HPDE6-E6E7 (cell line): ENCODE measurements around the gene HSPA4L.

ENCODE experiments used
- DNase-seq: peaks from one replicate; pipeline ENCODE4 v3.0.0; 2011; ENCODE audit warnings: missing footprints; ENCODE audit errors: extremely low spot score

Gene HSPA4L

DNA sequence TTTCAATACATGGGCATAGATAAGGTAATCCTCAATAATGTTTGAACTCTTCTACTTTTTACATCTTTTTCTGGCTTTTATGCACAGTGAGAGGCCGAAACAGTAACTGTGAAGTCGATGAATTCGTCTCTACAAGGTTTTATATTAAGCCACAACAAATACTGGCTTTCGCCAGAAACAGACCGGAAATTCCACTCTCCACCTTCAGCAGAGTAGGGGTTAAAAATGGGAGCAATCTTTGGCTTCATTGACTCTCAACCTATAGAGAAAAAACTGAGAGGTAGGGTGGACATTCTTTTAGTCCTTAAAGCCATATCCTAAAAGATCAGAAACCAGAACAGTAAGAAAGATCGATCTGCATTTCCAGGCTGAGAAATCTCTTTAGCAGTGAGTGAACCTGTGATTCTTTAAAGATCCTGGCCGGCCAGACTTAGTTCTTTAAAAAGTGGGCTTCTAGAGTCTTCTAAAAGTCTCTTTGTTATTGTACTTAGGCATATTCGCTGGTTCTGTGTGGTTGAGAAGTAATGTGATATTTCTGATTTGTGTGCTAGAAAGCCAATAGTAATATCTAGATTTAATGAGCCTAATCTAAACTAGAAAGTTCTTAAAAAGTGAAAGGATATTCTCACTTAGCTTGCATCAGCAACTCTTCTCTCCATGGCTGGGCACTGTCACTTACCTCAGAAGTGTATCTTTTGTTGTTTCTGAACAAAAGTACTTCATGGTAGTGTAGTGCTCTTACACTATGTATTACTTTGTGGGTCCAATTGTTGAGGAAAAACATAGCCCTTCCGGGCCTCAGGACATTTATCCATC, 2.0 kb downstream of the HSPA4L start:
- DNase-seq = no peak

DNA sequence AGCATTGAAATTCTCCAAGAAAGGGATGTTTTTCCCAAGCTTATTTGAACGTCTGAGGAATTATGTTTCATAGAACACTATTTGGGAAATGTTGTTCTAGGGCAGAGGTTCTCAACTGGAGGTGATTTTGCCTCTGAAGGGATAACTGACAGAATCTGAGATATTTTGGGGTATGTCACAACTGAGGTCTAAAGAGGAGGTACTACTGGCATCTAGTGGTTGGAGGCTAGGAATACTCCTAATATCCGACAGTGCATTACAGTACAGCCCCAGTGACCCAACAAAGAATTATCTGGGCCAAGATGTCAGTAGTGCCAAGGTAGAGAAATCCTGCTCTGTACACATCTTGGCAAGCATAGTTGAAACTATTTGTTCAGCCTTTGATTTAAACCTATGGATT, 6.4 kb downstream of the HSPA4L start:
- DNase-seq = no peak

DNA sequence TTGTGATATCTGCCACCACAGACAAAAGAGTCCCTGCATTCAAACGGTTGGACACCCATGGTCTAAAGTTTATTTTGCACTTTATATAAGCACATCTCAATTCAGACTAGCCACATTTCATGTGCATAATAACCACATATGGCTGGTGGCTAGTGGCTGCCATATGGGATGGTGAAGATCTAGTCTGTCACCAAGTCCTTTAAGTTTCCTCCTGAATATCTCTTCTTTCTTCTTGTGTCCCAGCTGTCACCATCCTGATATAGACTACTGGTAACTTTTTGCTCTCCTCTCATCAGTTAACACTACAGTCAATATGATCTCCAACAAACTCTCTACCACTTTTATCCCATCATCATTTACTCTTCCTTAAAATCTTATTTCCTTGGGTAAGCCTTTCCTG, 9.3 kb downstream of the HSPA4L start:
- DNase-seq = no peak

DNA sequence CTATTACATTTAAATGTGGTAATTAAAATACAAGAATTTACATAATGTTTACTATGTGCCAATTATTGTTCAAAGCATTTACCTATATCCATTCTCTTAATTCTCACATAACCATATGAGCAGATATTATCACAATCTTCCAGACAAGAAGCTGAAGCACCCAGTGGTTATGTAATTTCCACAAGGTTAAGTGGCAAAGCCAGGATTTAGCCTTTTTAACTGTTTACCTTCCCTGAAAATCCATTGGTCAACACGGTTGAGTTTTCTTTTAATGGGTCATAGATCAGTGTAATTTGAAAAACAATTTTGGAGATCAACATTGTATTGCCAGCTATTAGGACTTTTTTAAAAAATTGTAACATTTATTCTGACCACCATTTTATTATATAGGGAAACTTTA, 11.4 kb downstream of the HSPA4L start:
- no peak for DNase-seq

- no peak for DNase-seq
Measured at GRCh38 chr4:127799711-127800110, 17.6 kb downstream of the HSPA4L start.

GRCh38 chr4:127809173-127809800, 27.2 kb downstream of the HSPA4L start:
- DNase-seq = no peak

DNA sequence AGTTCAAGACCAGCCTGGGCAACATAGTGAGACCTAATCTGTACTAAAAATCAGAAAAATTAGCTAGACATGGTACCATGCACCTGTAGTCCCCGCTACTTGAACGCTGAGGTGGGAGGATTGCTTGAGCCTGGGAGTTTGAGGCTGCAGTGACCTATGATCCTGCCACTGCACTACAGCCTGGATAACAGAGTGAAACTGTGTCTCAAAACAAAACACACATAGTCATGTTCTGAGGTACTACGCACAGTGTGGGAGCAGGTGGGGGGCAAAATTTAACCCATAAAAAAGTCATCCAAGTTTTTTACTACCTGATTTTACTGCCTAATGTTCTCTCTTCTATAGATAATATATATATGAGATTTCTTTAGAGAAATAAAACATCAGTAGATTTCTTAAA, 28.4 kb downstream of the HSPA4L start:
- no peak for DNase-seq

DNA sequence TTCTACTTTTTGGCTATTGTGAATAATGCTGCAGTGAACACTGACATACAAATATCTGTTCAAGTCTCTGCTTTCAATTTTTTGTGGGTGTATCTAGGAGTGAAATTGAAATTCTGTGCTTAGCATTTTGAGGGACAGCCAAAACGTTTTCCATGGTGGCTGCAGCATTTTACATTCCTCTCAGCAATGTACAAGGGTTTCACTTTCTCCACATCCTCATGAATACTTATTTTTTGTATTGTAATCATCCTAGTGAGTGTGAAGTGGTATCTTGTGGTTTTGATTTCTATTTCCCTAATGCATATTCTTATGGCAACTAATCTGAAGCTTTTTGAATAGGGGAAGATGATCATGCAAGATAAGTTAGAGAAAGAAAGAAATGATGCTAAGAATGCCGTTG, 40.3 kb downstream of the HSPA4L start:
- no peak for DNase-seq

- no peak for DNase-seq
Measured at GRCh38 chr4:127828121-127828520, 46.0 kb downstream of the HSPA4L start.

GRCh38 chr4:127829014-127829413, 46.9 kb downstream of the HSPA4L start:
- DNase-seq = no peak

GRCh38 chr4:127832585-127832984, 50.5 kb downstream of the HSPA4L start:
- no peak for DNase-seq

GRCh38 chr4:127843704-127844600, 61.8 kb downstream of the HSPA4L start:
- no peak for DNase-seq

GRCh38 chr4:127844601-127845116, 62.5 kb downstream of the HSPA4L start:
- DNase-seq = no peak

DNA sequence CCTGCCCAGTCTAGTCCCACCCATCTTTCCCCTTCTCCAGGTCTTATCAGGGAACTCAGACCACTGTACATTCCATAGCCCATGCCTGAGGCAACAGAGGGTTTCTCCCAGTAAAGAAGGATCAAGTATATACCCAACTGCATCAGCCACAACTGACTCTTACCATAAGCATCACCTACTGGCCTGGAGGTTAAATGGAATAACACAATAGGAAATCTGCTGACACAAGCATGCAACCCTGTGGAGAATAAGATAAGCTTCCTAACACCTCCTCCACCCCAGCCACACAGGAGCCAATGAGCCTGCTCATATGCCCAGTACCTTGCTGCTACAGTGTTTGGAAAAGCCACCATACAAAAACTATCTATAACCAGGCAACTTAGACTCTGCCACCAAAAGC, 63.9 kb downstream of the HSPA4L start:
- DNase-seq = no peak

DNA sequence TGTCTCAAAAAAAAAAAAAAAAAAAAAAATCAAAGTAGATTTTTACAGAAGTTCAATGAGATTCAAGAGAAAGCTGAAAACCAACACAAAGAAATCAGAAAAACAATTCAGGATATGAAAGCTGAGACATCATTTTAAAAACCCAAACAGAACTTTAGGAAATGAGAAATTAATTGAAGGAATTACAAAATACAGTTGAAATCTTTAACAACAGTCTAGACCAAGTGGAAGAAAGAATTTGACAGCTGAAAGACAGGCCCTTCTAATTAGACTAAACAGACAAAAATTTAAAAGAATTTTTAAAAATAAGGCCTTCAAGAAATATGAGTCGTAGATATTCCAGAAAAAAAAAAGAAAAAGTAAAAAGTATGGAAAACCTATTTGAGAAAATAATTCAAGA, 64.6 kb downstream of the HSPA4L start:
- no peak for DNase-seq

DNA sequence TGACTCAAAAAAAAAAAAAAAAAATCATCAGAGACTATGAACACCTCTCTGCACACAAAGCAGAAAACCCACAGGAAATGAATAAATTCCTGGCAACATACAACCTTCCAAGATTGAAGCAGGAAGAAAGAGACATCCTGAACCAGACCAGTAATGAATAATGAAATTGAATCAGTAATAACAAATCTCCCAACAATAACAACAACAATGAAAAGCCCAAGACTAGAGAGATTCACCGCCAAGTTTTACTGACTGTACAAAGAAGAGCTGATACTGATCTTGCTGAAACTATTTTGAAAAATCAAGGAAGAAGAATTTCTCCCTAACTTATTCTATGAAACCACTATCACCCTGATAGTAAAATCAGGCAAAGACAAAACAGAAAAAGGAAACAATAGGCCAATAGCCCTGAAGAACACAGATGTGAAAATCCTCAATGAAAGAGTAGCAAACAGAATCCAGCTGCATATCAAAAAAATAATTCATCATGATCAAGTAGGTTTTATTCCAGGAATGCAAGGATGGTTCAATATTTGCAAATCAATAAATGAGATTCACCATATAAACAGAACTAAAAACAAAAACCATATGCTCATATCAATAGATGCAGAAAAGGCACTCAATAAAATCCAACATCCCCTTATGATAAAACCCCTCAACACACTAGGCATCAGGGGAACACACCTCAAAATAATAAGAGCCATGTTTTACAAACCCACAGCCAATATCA, 67.5 kb downstream of the HSPA4L start:
- DNase-seq = no peak

DNA sequence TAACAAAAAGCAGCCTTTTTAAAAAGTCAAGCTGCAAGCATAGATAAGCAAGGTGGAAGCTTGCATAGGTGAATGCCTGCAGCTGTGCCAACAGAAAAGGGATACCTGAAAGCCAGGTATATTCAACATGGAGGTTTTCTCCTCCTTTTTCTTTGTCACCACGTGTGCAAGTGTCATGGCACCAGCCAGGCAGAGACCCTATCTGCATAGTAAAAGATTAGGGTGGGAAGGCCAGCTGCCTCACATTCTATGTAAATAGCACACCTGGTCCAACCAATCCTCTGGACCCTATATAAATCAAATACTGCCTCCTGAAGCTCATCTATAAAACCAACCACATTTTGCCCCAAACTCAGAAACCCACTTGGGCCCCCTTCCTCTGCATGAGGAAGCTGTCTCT, 70.5 kb downstream of the HSPA4L start:
- no peak for DNase-seq

GRCh38 chr4:127856196-127856812, 74.2 kb downstream of the HSPA4L start:
- DNase-seq = no peak

DNA sequence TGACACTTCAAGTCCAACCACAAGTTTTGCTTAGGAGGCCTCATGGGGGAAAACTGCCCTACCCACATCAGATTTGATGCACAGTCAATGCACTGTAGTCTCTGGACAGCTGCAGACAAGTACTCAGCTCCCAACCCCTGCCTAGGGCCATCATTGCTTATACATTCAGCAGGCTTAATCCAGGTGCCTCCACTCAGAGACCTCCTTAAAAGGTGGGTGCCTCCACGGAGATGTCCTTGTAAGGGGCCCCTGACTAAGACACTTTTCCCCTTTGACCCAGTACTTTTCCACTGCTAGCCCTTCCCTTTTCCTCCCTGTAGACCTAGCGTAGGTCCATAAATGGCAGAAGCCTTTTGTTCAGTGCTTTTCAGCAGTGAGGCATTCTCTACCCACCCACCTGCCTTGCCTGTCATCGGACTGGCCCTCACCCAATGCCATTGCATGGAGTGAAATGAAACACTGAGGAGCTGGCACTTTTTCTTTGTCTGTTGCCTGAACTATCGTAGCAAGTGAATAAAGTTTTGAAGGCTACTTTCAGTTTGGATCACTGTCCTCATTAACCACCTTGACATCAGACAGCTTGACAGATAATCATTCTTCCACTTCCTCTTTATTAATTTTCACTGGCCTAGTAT, 74.8 kb downstream of the HSPA4L start:
- DNase-seq = peak; percentile 55

DNA sequence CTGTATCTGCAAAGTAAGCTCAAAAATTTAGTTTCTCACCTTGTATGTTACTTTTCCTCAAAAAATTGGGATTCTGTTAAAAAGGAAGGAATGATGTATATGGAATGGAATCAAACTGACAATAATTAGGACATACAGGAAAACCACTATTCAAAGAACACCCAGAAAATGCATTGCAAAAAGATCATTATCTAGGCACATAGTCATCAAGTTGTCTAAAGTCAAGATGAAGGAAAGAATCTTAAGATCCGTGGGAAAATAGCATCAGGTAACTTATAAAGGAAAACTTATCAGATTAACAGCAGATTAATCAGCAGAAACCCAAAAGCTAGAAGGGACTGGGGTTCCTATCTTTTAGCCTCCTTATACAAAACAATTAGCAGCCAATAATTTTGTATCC, 75.5 kb downstream of the HSPA4L start:
- DNase-seq = no peak

DNA sequence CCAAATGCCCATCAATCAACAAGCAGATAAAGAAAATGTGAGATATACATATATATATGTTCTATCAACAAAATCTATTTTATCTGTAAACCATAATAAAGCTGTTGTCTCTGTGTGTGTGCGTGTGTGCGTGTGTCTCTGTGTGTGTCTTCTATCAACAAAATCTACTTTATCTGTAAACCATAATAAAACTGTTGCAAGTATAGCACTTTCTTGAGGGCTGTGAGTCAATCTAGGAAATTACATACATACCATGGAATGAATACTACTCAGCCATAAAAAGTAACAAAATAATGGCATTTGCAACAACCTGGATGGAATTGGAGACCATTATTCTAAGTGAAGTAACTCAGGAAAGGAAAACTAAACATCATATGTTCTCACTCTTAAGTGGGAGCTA, 86.1 kb downstream of the HSPA4L start:
- no peak for DNase-seq
